Lung (tissue), 12 donors: Measurements from ENCODE around the gene DNAH17. TPM values are rescaled to one million over a fixed set of nuclear protein-coding genes. Genes with fewer than 3 reads are reported as not detected.

Experiments used
- ATAC-seq: fragments of 200-7000 bp; cut with Tn5 transposase; one replicate; pipeline ENCODE4 v1.9.1; 2020; ENCODE audit warnings: moderate number of reproducible peaks; ENCODE audit not compliant: insufficient read depth, low FRiP score
- DNase-seq, 3 donors: peaks; one replicate each; pipeline ENCODE4 v3.0.0-alpha.2; 2013 to 2017
- H3K27ac ChIP-seq, 2 donors: one replicate each; pipeline ENCODE4 v1.5.1; 2013; ENCODE audit warnings: mild to moderate bottlenecking in 2 of 2, moderate library complexity in 2 of 2, control low read depth in 1 of 2, inconsistent platforms in 1 of 2, low read depth in 1 of 2, low read length in 1 of 2
- H3K27me3 ChIP-seq, 3 donors: one replicate each; pipeline ENCODE4 v1.5.1; 2013; ENCODE audit warnings: low read length in 2 of 3; ENCODE audit not compliant: control insufficient read depth in 3 of 3, insufficient read depth in 3 of 3
- H3K36me3 ChIP-seq, 4 donors: one replicate each; pipeline ENCODE4 v1.5.1; 2013; ENCODE audit warnings: low read length in 4 of 4, mild to moderate bottlenecking in 1 of 4, moderate library complexity in 1 of 4; ENCODE audit not compliant: control insufficient read depth in 4 of 4, insufficient read depth in 4 of 4
- H3K4me1 ChIP-seq, 5 donors: one replicate each; pipeline ENCODE4 v1.5.1; 2013; ENCODE audit warnings: low read length in 5 of 5, mild to moderate bottlenecking in 2 of 5, moderate library complexity in 1 of 5; ENCODE audit not compliant: control insufficient read depth in 5 of 5, insufficient read depth in 5 of 5
- H3K4me3 ChIP-seq: one replicate; pipeline ENCODE4 v1.5.1; 2013; ENCODE audit warnings: mild to moderate bottlenecking, control low read depth, moderate library complexity
- H3K9ac ChIP-seq, 2 donors: one replicate each; pipeline ENCODE4 v1.5.1; 2013; ENCODE audit warnings: low read length in 2 of 2, control low read depth in 1 of 2; ENCODE audit not compliant: insufficient read depth in 1 of 2
- H3K9me3 ChIP-seq, 4 donors: one replicate each; pipeline ENCODE4 v1.5.1; 2013; ENCODE audit warnings: low read length in 3 of 4, mild to moderate bottlenecking in 1 of 4, moderate library complexity in 1 of 4; ENCODE audit not compliant: control insufficient read depth in 4 of 4, insufficient read depth in 3 of 4
- CTCF ChIP-seq: IDR thresholded peaks from 2 replicates; pipeline ENCODE4 v1.5.1; 2012; ENCODE audit warnings: mild to moderate bottlenecking; ENCODE audit errors: control extremely low read depth, extremely low read depth
- WGBS, 2 donors: extraction: QIAGEN DNeasy Blood & Tissue Kit; methylation state at CpG; one replicate each; pipeline ENCODE4 v1.1.7; 2013; 5-methylcytosine and 5-hydroxymethylcytosine counted together
- polyA plus RNA-seq, 2 donors: library from polyadenylated mRNA; stranded (reverse); fragments of 200-250 nt; gene quantifications; one replicate each; pipeline ENCODE4 v1.2.1, GENCODE V29; 2013
- total RNA-seq, 2 donors: library from RNA; depleted of rRNA in 1 of 2; stranded (reverse); fragments of >200 nt in 1 of 2; gene quantifications; one replicate each; pipeline ENCODE4 v1.2.1, GENCODE V29; 2014 to 2021
- donor health status: control.
- donor health status: control.
- donor health status: Bipolar disorder and iron deficiency.
- donor health status: healthy.
- donor health status: DM: yes; HTN: yes; CAD: no.

The DNAH17 gene
- total and polyA plus RNA-seq, 4 donors, result 0.44 to 1.6 (median 1.2) TPM

GRCh38 chr17:78412403-78412802, 164.8 kb downstream of the DNAH17 start:
- peak overlapping the region; percentile 71 to 95 for H3K27ac ChIP-seq
- H3K36me3 ChIP-seq, result peaks cover 0 to 25% (median 12%) of the 10 kb centered on the region in 4 donors
- H3K4me3 ChIP-seq, result no peak overlapping the region
- ATAC-seq, result no peak
- no peaks in the 10 kb centered on the region for H3K9me3 ChIP-seq
- no peak for TF ChIP-seq CTCF
- H3K27me3 ChIP-seq, result no peaks in the 10 kb centered on the region
- H3K4me1 ChIP-seq, result peaks cover 6 to 70% (median 27%) of the 10 kb centered on the region in 5 donors
- no peak overlapping the region for H3K9ac ChIP-seq
- no peak for DNase-seq
- 74% methylated on average over 10 of the region's 10 CpGs for WGBS, 2 donors

- no peak for DNase-seq
- 53 to 74% methylated on average over 17 of the region's 17 CpGs for WGBS, 2 donors
- H3K36me3 ChIP-seq, result peaks cover 0 to 33% (median 12%) of the 10 kb centered on the region in 4 donors
- no peak for ATAC-seq
- no peaks in the 10 kb centered on the region for H3K9me3 ChIP-seq
- H3K27ac ChIP-seq, result peak overlapping the region; percentile 62 to 85
- H3K4me3 ChIP-seq, result no peak overlapping the region
- no peak for TF ChIP-seq CTCF
- peaks cover 6 to 73% (median 17%) of the 10 kb centered on the region in 5 donors for H3K4me1 ChIP-seq
- H3K9ac ChIP-seq, result no peak overlapping the region
- H3K27me3 ChIP-seq, result no peaks in the 10 kb centered on the region
These were observed 165.8 kb downstream of the DNAH17 start for GRCh38 chr17:78411241-78411857.

- Histone ChIP-seq H3K36me3 (peaks cover 2 to 36% (median 14%) of the 10 kb centered on the region in 4 donors), H3K4me1 (peaks cover 6 to 56% (median 9%) of the 10 kb centered on the region in 5 donors), H3K9me3 (no peaks in the 10 kb centered on the region), H3K9ac (no peak overlapping the region), H3K27ac (peak overlapping the region in 1 of 2 donors; percentile 80), H3K4me3 (no peak overlapping the region), H3K27me3 (no peaks in the 10 kb centered on the region)
- ATAC-seq (no peak), DNase-seq (no peak)
- TF ChIP-seq CTCF, result no peak
- WGBS, 2 donors, result 64 to 85% methylated on average over 12 of the region's 12 CpGs
These were observed 167.8 kb downstream of the DNAH17 start for GRCh38 chr17:78409191-78409928.
